Mammary epithelial cell (primary cell): Measurements from ENCODE around the gene TMEM185B.

ENCODE experiments used
- CTCF ChIP-seq, 2 donors: IDR thresholded peaks in 1 of 2; conservative IDR thresholded peaks in 1 of 2; 2 replicates each; pipeline ENCODE4 v1.5.1; 2011 to 2012; ENCODE audit warnings: inconsistent platforms in 2 of 2, low read length in 2 of 2, mild to moderate bottlenecking in 2 of 2, control low read depth in 1 of 2, low read depth in 1 of 2; ENCODE audit not compliant: insufficient read depth in 1 of 2; ENCODE audit errors: extremely low read depth in 1 of 2
- EZH2 ChIP-seq: IDR thresholded peaks from 2 replicates; pipeline ENCODE4 v1.6.1; 2012; ENCODE audit warnings: low read length, inconsistent platforms, borderline replicate concordance

- no peak for TF ChIP-seq CTCF (conservative IDR thresholded peaks at IDR 0.05 in 1 of 2, IDR thresholded peaks at IDR 0.05 in 1 of 2; ENCODE audit: extremely low read depth in 1 of 2, insufficient read depth in 1 of 2, low read depth in 1 of 2, low read length in 2 of 2)
- no peak for TF ChIP-seq EZH2
Observed at GRCh38 chr2:120219766-120220165, 3.4 kb downstream of the TMEM185B start.
